RWPE2 (cell line): ENCODE results near the gene FAM118A.

Source experiments
- ATAC-seq: fragments of 200-7000 bp; cut with Tn5 transposase; 3 replicates; pipeline ENCODE4 v1.9.1; 2021; ENCODE audit warnings: low read depth
- DNase-seq: peaks from one replicate; pipeline ENCODE4 v3.0.0-alpha.2; 2020; ENCODE audit warnings: low spot score
- H3K27ac ChIP-seq: fragments of 450-650 bp; 2 replicates; pipeline ENCODE4 v1.5.1; 2017; ENCODE audit warnings: mild to moderate bottlenecking; ENCODE audit not compliant: poor library complexity, severe bottlenecking
- H3K27me3 ChIP-seq: fragments of 250-450 bp; sonication (Bioruptor Pico); 2 replicates; pipeline ENCODE4 v1.5.1; 2021; ENCODE audit warnings: mild to moderate bottlenecking, moderate library complexity; ENCODE audit not compliant: insufficient read depth, poor library complexity, severe bottlenecking
- H3K36me3 ChIP-seq: fragments of 250-450 bp; sonication (Bioruptor Pico); 2 replicates; pipeline ENCODE4 v1.5.1; 2020; ENCODE audit warnings: low read depth, mild to moderate bottlenecking, moderate library complexity
- H3K4me1 ChIP-seq: fragments of 250-450 bp; sonication (Bioruptor Pico); 2 replicates; pipeline ENCODE4 v1.5.1; 2021; ENCODE audit warnings: mild to moderate bottlenecking, moderate library complexity; ENCODE audit not compliant: insufficient read depth, poor library complexity, severe bottlenecking
- H3K4me3 ChIP-seq: fragments of 250-450 bp; sonication (Bioruptor Pico); 2 replicates; pipeline ENCODE4 v1.5.1; 2021; ENCODE audit warnings: mild to moderate bottlenecking, moderate library complexity; ENCODE audit not compliant: severe bottlenecking
- H3K9me3 ChIP-seq: fragments of 250-450 bp; sonication (Bioruptor Pico); 2 replicates; pipeline ENCODE4 v1.5.1; 2021; ENCODE audit warnings: mild to moderate bottlenecking, moderate library complexity; ENCODE audit not compliant: severe bottlenecking
- TF ChIP-seq, protein P1 (sequence below): fragments of 450-650 bp; IDR thresholded peaks from one replicate; pipeline ENCODE4 v1.5.1; 2017; ENCODE audit warnings: mild to moderate bottlenecking, moderate library complexity; ENCODE audit not compliant: poor library complexity, severe bottlenecking

The FAM118A gene

GRCh38 chr22:45376703-45377102, 67.0 kb downstream of the FAM118A start:
- Histone ChIP-seq H3K27me3 (no peaks in the 10 kb centered on the region), H3K27ac (no peak overlapping the region), H3K4me3 (no peak overlapping the region), H3K4me1 (no peaks in the 10 kb centered on the region), H3K9me3 (no peaks in the 10 kb centered on the region), H3K36me3 (no peaks in the 10 kb centered on the region)
- TF ChIP-seq, protein P1, sequence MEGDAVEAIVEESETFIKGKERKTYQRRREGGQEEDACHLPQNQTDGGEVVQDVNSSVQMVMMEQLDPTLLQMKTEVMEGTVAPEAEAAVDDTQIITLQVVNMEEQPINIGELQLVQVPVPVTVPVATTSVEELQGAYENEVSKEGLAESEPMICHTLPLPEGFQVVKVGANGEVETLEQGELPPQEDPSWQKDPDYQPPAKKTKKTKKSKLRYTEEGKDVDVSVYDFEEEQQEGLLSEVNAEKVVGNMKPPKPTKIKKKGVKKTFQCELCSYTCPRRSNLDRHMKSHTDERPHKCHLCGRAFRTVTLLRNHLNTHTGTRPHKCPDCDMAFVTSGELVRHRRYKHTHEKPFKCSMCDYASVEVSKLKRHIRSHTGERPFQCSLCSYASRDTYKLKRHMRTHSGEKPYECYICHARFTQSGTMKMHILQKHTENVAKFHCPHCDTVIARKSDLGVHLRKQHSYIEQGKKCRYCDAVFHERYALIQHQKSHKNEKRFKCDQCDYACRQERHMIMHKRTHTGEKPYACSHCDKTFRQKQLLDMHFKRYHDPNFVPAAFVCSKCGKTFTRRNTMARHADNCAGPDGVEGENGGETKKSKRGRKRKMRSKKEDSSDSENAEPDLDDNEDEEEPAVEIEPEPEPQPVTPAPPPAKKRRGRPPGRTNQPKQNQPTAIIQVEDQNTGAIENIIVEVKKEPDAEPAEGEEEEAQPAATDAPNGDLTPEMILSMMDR, result no peak
- DNase-seq, result no peak
- no peak for ATAC-seq

DNA sequence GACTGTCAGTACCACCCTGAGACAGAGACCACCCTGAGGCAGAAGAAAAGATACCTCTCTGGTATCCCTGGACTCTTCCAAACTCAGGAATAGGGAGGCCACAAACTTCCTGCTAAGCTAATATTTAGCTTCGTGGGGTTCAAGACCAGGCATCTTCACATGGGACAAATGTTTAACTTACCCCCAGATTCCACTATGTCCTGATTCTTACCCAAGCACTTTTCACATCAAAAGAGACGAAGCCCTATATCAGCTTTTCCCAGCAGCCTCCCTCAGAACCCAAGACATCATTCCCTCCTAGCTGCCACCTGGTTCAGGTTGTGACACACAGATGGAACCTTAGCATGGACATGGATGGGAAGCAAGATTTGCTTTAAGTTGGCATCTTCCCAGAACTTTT, 71.6 kb downstream of the FAM118A start:
- peaks cover 4% of the 10 kb centered on the region for H3K27me3 ChIP-seq
- no peak overlapping the region for H3K27ac ChIP-seq
- H3K36me3 ChIP-seq, result no peaks in the 10 kb centered on the region
- TF ChIP-seq, protein P1, result no peak
- no peaks in the 10 kb centered on the region for H3K4me1 ChIP-seq
- ATAC-seq (no peak), DNase-seq (no peak)
- no peaks in the 10 kb centered on the region for H3K9me3 ChIP-seq
- no peak overlapping the region for H3K4me3 ChIP-seq

- TF ChIP-seq, protein P1, result no peak
- Histone ChIP-seq H3K9me3 (no peaks in the 10 kb centered on the region), H3K27ac (no peak overlapping the region), H3K4me1 (no peaks in the 10 kb centered on the region), H3K4me3 (no peak overlapping the region), H3K36me3 (no peaks in the 10 kb centered on the region), H3K27me3 (peaks cover 4% of the 10 kb centered on the region)
- ATAC-seq (no peak), DNase-seq (no peak)
Measured at GRCh38 chr22:45389546-45389945, 79.8 kb downstream of the FAM118A start.
